Hepatocyte (in vitro differentiated cells): Measurements from ENCODE around the gene INHBA. TPM values are rescaled to one million over a fixed set of nuclear protein-coding genes. Genes with fewer than 3 reads are reported as not detected.

Source experiments
- DNase-seq: peaks from one replicate; pipeline ENCODE4 v3.0.0-alpha.2; 2016; ENCODE audit warnings: low spot score
- H2AFZ ChIP-seq: fragments of 200-600 bp; sonication (generic); 2 replicates; pipeline ENCODE4 v1.6.0; 2016; ENCODE audit warnings: antibody characterized with exemption, mild to moderate bottlenecking
- H3K27ac ChIP-seq: fragments of 200-600 bp; sonication (generic); 2 replicates; pipeline ENCODE4 v1.5.1; 2016; ENCODE audit warnings: mild to moderate bottlenecking
- H3K27me3 ChIP-seq: fragments of 200-600 bp; sonication (generic); 2 replicates; pipeline ENCODE4 v1.6.1; 2016
- H3K36me3 ChIP-seq: fragments of 200-600 bp; sonication (generic); replicated peaks from 2 replicates; pipeline ENCODE4 v1.5.1; 2016; ENCODE audit warnings: low read depth; ENCODE audit not compliant: insufficient read depth
- H3K4me1 ChIP-seq: fragments of 200-600 bp; sonication (generic); 2 replicates; pipeline ENCODE4 v1.5.1; 2016; ENCODE audit warnings: mild to moderate bottlenecking, moderate library complexity; ENCODE audit not compliant: insufficient read depth
- H3K4me2 ChIP-seq: fragments of 200-600 bp; sonication (generic); 2 replicates; pipeline ENCODE4 v1.6.0; 2016
- H3K4me3 ChIP-seq: fragments of 200-600 bp; sonication (generic); 2 replicates; pipeline ENCODE4 v1.5.1; 2016; ENCODE audit warnings: mild to moderate bottlenecking
- H3K79me2 ChIP-seq: fragments of 200-600 bp; sonication (generic); 2 replicates; pipeline ENCODE4 v1.6.0; 2017; ENCODE audit warnings: mild to moderate bottlenecking
- H3K9me2 ChIP-seq: fragments of 200-600 bp; sonication (generic); replicated peaks from 2 replicates; pipeline ENCODE4 v1.6.0; 2017; ENCODE audit warnings: mild to moderate bottlenecking; ENCODE audit not compliant: insufficient read depth
- H3K9me3 ChIP-seq: fragments of 200-600 bp; sonication (generic); 2 replicates; pipeline ENCODE4 v1.5.1; 2016; ENCODE audit warnings: low read depth, mild to moderate bottlenecking
- H4K20me1 ChIP-seq: fragments of 200-600 bp; sonication (generic); 2 replicates; pipeline ENCODE4 v1.6.0; 2016; ENCODE audit warnings: mild to moderate bottlenecking; ENCODE audit not compliant: insufficient read depth, poor library complexity, severe bottlenecking
- EZH2 ChIP-seq: fragments of 200-600 bp; sonication (generic); IDR thresholded peaks from 2 replicates; pipeline ENCODE4 v1.6.1; 2016; ENCODE audit warnings: antibody characterized with exemption, mild to moderate bottlenecking, borderline replicate concordance
- EZH2phosphoT487 ChIP-seq: fragments of 200-600 bp; sonication (generic); IDR thresholded peaks from one replicate; pipeline ENCODE4 v1.6.1; 2018; ENCODE audit warnings: antibody characterized with exemption, mild to moderate bottlenecking, low read depth, moderate library complexity; ENCODE audit not compliant: unreplicated experiment, severe bottlenecking
- WGBS: methylation state at CpG from one replicate; pipeline ENCODE4 v1.1.6; 2016; ENCODE audit warnings: low lambda C conversion rate; ENCODE audit errors: missing lambda C conversion rate; 5-methylcytosine and 5-hydroxymethylcytosine counted together
- polyA plus RNA-seq: library from polyadenylated mRNA; unstranded; fragments of >200 nt; fragmentation: Nextera tagmentation; extraction: Ambion mirVana; gene quantifications from 2 replicates; pipeline ENCODE4 v1.2.1, GENCODE V29; 2016
- total RNA-seq: library from RNA; depleted of rRNA; stranded (reverse); fragments of >200 nt; gene quantifications from 2 replicates; pipeline ENCODE4 v1.2.3, GENCODE V29; 2014
- TF ChIP-seq, protein P1 (sequence below): fragments of 200-600 bp; sonication (generic); IDR thresholded peaks from 2 replicates; pipeline ENCODE4 v1.5.1; 2016; ENCODE audit warnings: antibody characterized with exemption, mild to moderate bottlenecking; ENCODE audit not compliant: poor library complexity

The INHBA gene
- total and polyA plus RNA-seq, 2 experiments from 2014 or later, result 7.0 to 8.2 TPM

DNA sequence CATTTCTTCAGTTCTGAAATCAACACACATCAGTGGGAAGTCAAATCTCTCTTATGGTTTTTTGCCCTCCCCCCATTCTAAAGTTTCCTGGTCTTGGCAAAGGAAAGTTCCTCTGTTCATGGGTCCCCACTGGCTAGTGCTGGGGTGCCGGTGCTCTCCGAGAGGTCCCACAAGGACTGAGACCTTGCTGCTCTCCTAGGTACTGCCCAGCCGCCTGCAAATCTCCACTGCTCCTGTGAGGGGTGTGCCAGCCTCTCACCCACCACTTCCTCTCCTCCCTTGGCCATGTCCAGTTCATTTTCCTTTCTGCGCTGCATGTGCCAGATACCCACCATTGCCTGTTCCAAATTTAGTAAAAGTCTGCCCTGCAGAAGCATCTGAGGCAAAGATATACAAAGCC, 17.2 kb upstream of the INHBA start:
- no peaks in the 10 kb centered on the region for H3K4me1 ChIP-seq
- H3K36me3 ChIP-seq, result no peaks in the 10 kb centered on the region
- no peaks in the 10 kb centered on the region for H3K27me3 ChIP-seq
- H4K20me1 ChIP-seq, result no peaks in the 10 kb centered on the region
- H3K9me2 ChIP-seq, result no peaks in the 10 kb centered on the region
- no peak overlapping the region for H3K27ac ChIP-seq
- DNase-seq, result no peak
- H3K4me2 ChIP-seq, result no peak overlapping the region
- no peak overlapping the region for H3K4me3 ChIP-seq
- TF ChIP-seq EZH2, result no peak
- H3K9me3 ChIP-seq, result no peaks in the 10 kb centered on the region
- WGBS, result 93% methylated on average over 4 of the region's 4 CpGs
- H2AFZ ChIP-seq, result no peak overlapping the region
- no peaks in the 10 kb centered on the region for H3K79me2 ChIP-seq

DNA sequence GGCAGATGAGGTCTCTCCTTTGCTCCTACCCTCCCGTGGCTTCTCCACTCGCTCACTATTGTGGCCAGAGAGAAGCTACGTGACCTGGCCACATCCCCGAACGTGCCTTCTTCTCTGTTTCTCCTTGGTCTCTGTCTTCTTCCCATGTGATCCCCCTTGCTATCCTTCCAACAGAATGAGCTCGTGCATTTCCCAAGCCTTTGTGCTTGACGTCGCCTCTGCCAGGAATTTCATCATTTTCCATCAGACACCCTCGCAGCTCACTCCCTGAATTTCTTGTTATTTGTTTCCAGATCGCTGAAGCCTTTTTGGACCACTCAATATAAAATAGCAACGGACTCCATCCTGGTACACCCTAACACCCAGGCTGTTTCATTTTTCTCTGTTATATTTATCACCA, 13.8 kb upstream of the INHBA start:
- Histone ChIP-seq H3K9me3 (no peaks in the 10 kb centered on the region), H3K79me2 (no peaks in the 10 kb centered on the region), H3K4me1 (no peaks in the 10 kb centered on the region), H3K9me2 (no peaks in the 10 kb centered on the region), H3K27me3 (no peaks in the 10 kb centered on the region), H3K4me3 (no peak overlapping the region), H4K20me1 (no peaks in the 10 kb centered on the region), H3K4me2 (no peak overlapping the region), H3K36me3 (no peaks in the 10 kb centered on the region), H3K27ac (no peak overlapping the region), H2AFZ (no peak overlapping the region)
- DNase-seq, result no peak
- 93% methylated on average over 11 of the region's 11 CpGs for WGBS
- TF ChIP-seq EZH2phosphoT487, result no peak
- TF ChIP-seq, protein P1, sequence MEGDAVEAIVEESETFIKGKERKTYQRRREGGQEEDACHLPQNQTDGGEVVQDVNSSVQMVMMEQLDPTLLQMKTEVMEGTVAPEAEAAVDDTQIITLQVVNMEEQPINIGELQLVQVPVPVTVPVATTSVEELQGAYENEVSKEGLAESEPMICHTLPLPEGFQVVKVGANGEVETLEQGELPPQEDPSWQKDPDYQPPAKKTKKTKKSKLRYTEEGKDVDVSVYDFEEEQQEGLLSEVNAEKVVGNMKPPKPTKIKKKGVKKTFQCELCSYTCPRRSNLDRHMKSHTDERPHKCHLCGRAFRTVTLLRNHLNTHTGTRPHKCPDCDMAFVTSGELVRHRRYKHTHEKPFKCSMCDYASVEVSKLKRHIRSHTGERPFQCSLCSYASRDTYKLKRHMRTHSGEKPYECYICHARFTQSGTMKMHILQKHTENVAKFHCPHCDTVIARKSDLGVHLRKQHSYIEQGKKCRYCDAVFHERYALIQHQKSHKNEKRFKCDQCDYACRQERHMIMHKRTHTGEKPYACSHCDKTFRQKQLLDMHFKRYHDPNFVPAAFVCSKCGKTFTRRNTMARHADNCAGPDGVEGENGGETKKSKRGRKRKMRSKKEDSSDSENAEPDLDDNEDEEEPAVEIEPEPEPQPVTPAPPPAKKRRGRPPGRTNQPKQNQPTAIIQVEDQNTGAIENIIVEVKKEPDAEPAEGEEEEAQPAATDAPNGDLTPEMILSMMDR, result no peak
- no peak for TF ChIP-seq EZH2

DNA sequence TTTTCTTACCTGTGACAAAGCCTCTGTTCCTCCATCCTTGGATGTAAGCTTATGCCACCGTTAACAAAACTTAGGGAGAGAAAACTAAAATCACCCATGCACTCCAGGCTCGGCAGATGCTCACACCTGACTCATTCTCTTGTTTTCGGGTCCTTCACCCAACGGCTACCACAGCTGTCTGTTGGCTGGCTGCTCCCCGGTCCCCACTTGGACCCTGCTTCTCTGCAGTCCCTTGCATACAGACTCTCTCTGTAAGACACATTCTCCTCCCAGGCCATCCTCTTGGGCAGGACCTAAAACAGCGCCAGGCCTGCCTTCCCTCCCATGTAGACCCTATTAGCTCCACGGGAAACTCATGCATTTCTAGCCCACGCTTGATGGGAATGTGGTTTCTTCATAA, 12.1 kb upstream of the INHBA start:
- WGBS, result 90% methylated on average over 8 of the region's 8 CpGs
- H3K9me2 ChIP-seq, result no peaks in the 10 kb centered on the region
- H4K20me1 ChIP-seq, result no peaks in the 10 kb centered on the region
- H3K4me1 ChIP-seq, result no peaks in the 10 kb centered on the region
- no peaks in the 10 kb centered on the region for H3K9me3 ChIP-seq
- no peaks in the 10 kb centered on the region for H3K79me2 ChIP-seq
- TF ChIP-seq, protein P1, result no peak
- TF ChIP-seq EZH2 (no peak), EZH2phosphoT487 (no peak)
- no peak overlapping the region for H3K4me2 ChIP-seq
- no peaks in the 10 kb centered on the region for H3K27me3 ChIP-seq
- H2AFZ ChIP-seq, result no peak overlapping the region
- H3K36me3 ChIP-seq, result no peaks in the 10 kb centered on the region
- no peak overlapping the region for H3K27ac ChIP-seq
- H3K4me3 ChIP-seq, result no peak overlapping the region
- DNase-seq, result no peak

DNA sequence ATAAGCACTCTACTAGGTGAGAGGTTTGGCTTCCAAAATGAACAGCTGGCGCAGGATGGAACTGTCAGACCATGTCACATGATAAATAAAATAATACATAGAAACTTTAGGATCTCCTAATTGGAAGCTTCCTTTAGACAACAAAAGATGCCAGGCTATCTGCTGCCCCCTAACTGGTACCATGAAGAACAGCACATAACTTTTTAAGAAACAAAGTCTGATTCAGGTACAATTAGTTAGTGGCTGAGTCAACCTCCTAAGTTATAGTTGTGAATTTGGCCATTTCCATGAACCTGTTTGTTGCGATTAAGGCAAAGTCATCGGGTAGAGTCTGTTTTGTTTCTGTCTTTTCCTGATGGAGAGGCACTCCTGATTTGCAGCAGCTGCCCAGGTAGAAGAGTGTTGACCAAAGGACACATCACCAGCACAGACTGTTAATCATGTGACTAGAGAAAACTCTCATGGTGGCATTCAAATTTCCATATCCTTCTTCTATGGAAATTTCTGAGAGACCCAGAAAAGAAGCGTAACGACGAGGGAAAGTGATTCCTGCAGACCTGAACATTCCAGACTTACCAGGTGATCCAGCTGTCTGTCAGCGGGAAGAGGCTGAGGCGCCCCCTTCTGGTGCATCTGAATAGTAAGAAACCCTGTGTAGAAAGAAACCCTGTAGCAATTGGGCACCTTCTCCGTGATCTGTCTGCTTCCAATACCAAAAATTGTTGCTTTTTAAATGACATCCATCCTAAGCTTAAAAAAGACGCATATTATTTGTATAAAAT, 8.6 kb upstream of the INHBA start:
- H3K27ac ChIP-seq, result no peak overlapping the region
- no peaks in the 10 kb centered on the region for H3K4me1 ChIP-seq
- no peak overlapping the region for H2AFZ ChIP-seq
- TF ChIP-seq, protein P1, result peak; percentile 47
- no peak for TF ChIP-seq EZH2
- no peaks in the 10 kb centered on the region for H4K20me1 ChIP-seq
- DNase-seq, result peak; percentile 60
- H3K36me3 ChIP-seq, result no peaks in the 10 kb centered on the region
- no peak overlapping the region for H3K4me3 ChIP-seq
- H3K79me2 ChIP-seq, result no peaks in the 10 kb centered on the region
- H3K9me3 ChIP-seq, result no peaks in the 10 kb centered on the region
- no peaks in the 10 kb centered on the region for H3K27me3 ChIP-seq
- no peaks in the 10 kb centered on the region for H3K9me2 ChIP-seq
- 41% methylated on average over 10 of the region's 10 CpGs for WGBS
- H3K4me2 ChIP-seq, result peak overlapping the region; percentile 30
